ENCODE results near the gene LARGE1.

Gene LARGE1

DNA sequence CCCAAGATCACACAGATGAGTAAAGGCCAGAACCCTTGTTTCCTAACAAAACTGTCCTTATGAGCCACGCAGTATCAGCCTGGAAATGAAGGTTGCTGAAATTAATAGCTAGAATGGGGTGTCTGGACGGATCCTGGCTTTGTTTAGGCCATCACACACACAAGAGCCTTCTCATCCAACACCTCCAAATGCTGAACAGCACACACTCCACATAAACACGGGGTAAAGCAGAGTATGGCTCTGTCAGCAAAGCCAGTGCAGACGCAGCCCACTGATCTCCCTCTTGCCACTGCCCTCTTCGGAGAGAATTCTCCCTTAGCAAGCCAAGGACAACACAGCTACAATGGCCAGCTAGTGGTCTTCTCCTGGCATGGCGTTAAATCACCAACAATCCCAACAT is 469.5 kb downstream of the LARGE1 start:
- no peak overlapping the region for H3K9ac ChIP-seq (ENCODE audit: low read depth in 1 of 2, low read length in 2 of 2)
- no peaks in the 10 kb centered on the region for H3K27me3 ChIP-seq (ENCODE audit: control insufficient read depth in 1 of 2, insufficient read depth in 2 of 2, low read length in 2 of 2)
- no peaks in the 10 kb centered on the region for H3K9me3 ChIP-seq (ENCODE audit: control insufficient read depth in 1 of 2, low read length in 2 of 2)
- no peak overlapping the region for H3K4me3 ChIP-seq (ENCODE audit: low read depth in 1 of 2, low read length in 2 of 2)
- no peak overlapping the region for H3K27ac ChIP-seq (ENCODE audit: low read depth, low read length)
- H3K36me3 ChIP-seq (ENCODE audit: control insufficient read depth in 1 of 2, insufficient read depth in 2 of 2, low read length in 2 of 2), result no peaks in the 10 kb centered on the region
- H3K4me1 ChIP-seq (ENCODE audit: control insufficient read depth in 1 of 2, insufficient read depth in 2 of 2, low read length in 2 of 2), result no peaks in the 10 kb centered on the region

GRCh38 chr22:33447733-33448132 is 472.5 kb downstream of the LARGE1 start:
- H3K27ac ChIP-seq (ENCODE audit: low read depth, low read length), result no peak overlapping the region
- H3K4me3 ChIP-seq (ENCODE audit: low read depth in 1 of 2, low read length in 2 of 2), result no peak overlapping the region
- H3K4me1 ChIP-seq (ENCODE audit: control insufficient read depth in 1 of 2, insufficient read depth in 2 of 2, low read length in 2 of 2), result no peaks in the 10 kb centered on the region
- H3K27me3 ChIP-seq (ENCODE audit: control insufficient read depth in 1 of 2, insufficient read depth in 2 of 2, low read length in 2 of 2), result no peaks in the 10 kb centered on the region
- H3K9ac ChIP-seq (ENCODE audit: low read depth in 1 of 2, low read length in 2 of 2), result no peak overlapping the region
- H3K36me3 ChIP-seq (ENCODE audit: control insufficient read depth in 1 of 2, insufficient read depth in 2 of 2, low read length in 2 of 2), result no peaks in the 10 kb centered on the region
- no peaks in the 10 kb centered on the region for H3K9me3 ChIP-seq (ENCODE audit: control insufficient read depth in 1 of 2, low read length in 2 of 2)

DNA sequence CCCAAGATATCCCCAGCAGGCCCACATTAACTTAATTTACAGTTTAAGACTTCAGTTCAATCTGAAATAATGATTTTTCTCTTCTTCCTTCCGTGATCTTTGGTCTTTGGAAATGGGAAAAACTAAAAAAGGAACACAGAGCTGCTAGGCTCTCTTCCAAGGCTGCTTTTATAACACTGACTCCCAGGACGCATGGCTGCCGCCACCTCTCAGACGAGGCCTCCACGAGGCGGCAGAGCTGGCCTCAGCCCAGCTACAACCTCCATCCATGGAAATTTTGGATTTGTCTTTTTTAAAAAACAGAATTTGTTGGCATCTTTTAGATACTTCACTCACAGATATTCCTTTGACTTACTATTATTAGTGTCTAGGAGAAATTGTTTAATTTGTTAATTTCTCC is 476.6 kb downstream of the LARGE1 start:
- no peaks in the 10 kb centered on the region for H3K4me1 ChIP-seq (ENCODE audit: control insufficient read depth in 1 of 2, insufficient read depth in 2 of 2, low read length in 2 of 2)

DNA sequence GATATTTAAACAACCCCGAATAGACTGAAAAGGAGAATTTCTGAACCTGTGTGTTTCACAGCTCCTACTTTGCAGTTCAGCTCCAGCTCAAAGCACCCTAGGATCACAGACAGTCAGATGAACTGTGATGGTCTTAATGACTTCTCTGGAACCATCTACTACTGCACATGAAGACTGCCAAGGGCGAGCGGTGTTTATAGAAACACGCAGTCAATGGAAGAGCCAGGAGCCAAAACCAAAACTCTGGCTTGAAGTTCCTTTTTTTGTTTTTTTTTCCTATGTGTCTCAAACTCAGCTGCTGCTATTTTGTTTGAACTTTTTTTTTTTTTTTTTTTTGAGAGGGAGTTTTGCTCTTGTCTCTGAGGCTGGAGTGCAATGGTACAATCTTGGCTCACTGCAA is 479.5 kb downstream of the LARGE1 start:
- Histone ChIP-seq H3K4me1 (ENCODE audit: control insufficient read depth in 1 of 2, insufficient read depth in 2 of 2, low read length in 2 of 2) (no peaks in the 10 kb centered on the region), H3K27me3 (ENCODE audit: control insufficient read depth in 1 of 2, insufficient read depth in 2 of 2, low read length in 2 of 2) (no peaks in the 10 kb centered on the region), H3K27ac (ENCODE audit: low read depth, low read length) (no peak overlapping the region), H3K36me3 (ENCODE audit: control insufficient read depth in 1 of 2, insufficient read depth in 2 of 2, low read length in 2 of 2) (no peaks in the 10 kb centered on the region), H3K4me3 (ENCODE audit: low read depth in 1 of 2, low read length in 2 of 2) (no peak overlapping the region), H3K9me3 (ENCODE audit: control insufficient read depth in 1 of 2, low read length in 2 of 2) (no peaks in the 10 kb centered on the region), H3K9ac (ENCODE audit: low read depth in 1 of 2, low read length in 2 of 2) (no peak overlapping the region)

More for the DNA sequence above, 476.6 kb downstream of the LARGE1 start:
- Histone ChIP-seq H3K9ac (ENCODE audit: low read depth in 1 of 2, low read length in 2 of 2) (no peak overlapping the region), H3K9me3 (ENCODE audit: control insufficient read depth in 1 of 2, low read length in 2 of 2) (no peaks in the 10 kb centered on the region), H3K36me3 (ENCODE audit: control insufficient read depth in 1 of 2, insufficient read depth in 2 of 2, low read length in 2 of 2) (no peaks in the 10 kb centered on the region), H3K27ac (ENCODE audit: low read depth, low read length) (no peak overlapping the region), H3K27me3 (ENCODE audit: control insufficient read depth in 1 of 2, insufficient read depth in 2 of 2, low read length in 2 of 2) (no peaks in the 10 kb centered on the region), H3K4me3 (ENCODE audit: low read depth in 1 of 2, low read length in 2 of 2) (no peak overlapping the region)

DNA sequence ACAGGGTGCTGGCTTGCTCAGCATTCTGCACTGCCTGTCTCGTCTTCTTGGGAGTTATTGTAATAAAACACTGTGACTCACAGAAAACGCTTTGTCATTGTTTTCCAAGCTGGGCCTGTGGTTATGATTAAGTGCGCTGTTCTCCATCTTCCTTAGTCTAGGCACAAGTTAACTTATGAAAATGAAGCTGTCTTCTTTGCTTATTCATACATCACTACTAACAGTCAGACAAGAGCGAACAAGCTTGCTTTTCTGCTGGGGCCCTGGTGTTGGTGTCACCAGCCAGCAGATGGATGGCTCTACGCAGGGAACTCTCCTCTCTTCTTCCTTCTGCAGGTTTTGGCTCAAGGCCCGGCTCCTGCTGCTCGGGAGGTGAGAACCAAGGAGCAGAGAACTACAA is 482.0 kb downstream of the LARGE1 start:
- Histone ChIP-seq H3K4me1 (ENCODE audit: control insufficient read depth in 1 of 2, insufficient read depth in 2 of 2, low read length in 2 of 2) (no peaks in the 10 kb centered on the region), H3K27ac (ENCODE audit: low read depth, low read length) (no peak overlapping the region), H3K36me3 (ENCODE audit: control insufficient read depth in 1 of 2, insufficient read depth in 2 of 2, low read length in 2 of 2) (no peaks in the 10 kb centered on the region), H3K27me3 (ENCODE audit: control insufficient read depth in 1 of 2, insufficient read depth in 2 of 2, low read length in 2 of 2) (no peaks in the 10 kb centered on the region), H3K9ac (ENCODE audit: low read depth in 1 of 2, low read length in 2 of 2) (no peak overlapping the region), H3K9me3 (ENCODE audit: control insufficient read depth in 1 of 2, low read length in 2 of 2) (no peaks in the 10 kb centered on the region), H3K4me3 (ENCODE audit: low read depth in 1 of 2, low read length in 2 of 2) (no peak overlapping the region)

DNA sequence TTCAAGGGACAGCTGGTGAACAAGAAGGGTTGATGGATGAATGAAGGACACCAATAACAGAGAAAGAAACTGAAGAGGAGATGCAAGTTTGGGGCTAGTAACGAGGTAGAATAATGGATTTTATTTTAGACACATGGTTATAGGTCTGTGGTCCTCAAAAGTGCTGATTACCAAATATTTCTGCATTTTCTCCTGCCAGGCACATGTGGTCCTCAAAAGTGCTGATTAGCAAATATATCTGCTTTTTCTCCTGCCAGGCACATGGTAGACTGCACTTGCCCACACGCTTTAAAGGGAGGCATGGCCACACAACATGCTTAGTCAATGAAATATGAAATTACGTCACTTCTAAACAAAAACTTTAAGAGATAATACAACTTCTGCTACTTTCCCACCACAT is 489.0 kb downstream of the LARGE1 start:
- no peak overlapping the region for H3K9ac ChIP-seq (ENCODE audit: low read depth in 1 of 2, low read length in 2 of 2)
- no peaks in the 10 kb centered on the region for H3K27me3 ChIP-seq (ENCODE audit: control insufficient read depth in 1 of 2, insufficient read depth in 2 of 2, low read length in 2 of 2)
- no peaks in the 10 kb centered on the region for H3K4me1 ChIP-seq (ENCODE audit: control insufficient read depth in 1 of 2, insufficient read depth in 2 of 2, low read length in 2 of 2)
- peaks cover 3 to 10% of the 10 kb centered on the region in 2 donors for H3K36me3 ChIP-seq (ENCODE audit: control insufficient read depth in 1 of 2, insufficient read depth in 2 of 2, low read length in 2 of 2)
- H3K4me3 ChIP-seq (ENCODE audit: low read depth in 1 of 2, low read length in 2 of 2), result no peak overlapping the region
- no peaks in the 10 kb centered on the region for H3K9me3 ChIP-seq (ENCODE audit: control insufficient read depth in 1 of 2, low read length in 2 of 2)
- H3K27ac ChIP-seq (ENCODE audit: low read depth, low read length), result no peak overlapping the region

DNA sequence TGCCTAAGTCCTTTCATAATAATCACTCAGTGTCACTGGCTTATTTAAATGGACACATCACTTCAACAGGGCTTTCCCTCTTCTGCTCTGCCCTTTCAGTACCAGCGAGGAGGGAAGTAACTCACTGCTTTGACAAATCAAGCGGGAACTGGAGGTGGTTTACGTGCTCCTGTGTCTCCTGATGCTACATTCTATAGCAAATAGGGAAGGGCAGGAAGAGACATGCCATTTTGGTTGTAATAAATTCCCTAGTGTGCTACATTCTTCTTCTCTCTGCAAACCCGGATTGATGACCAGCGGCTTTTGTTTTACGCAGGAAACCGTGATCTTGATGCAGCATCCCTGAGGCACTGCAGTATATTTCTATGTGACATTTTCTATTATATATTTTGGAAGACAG is 491.0 kb downstream of the LARGE1 start:
- H3K4me3 ChIP-seq (ENCODE audit: low read depth in 1 of 2, low read length in 2 of 2), result no peak overlapping the region
- H3K36me3 ChIP-seq (ENCODE audit: control insufficient read depth in 1 of 2, insufficient read depth in 2 of 2, low read length in 2 of 2), result peaks cover 3 to 10% of the 10 kb centered on the region in 2 donors
- no peaks in the 10 kb centered on the region for H3K27me3 ChIP-seq (ENCODE audit: control insufficient read depth in 1 of 2, insufficient read depth in 2 of 2, low read length in 2 of 2)
- H3K27ac ChIP-seq (ENCODE audit: low read depth, low read length), result no peak overlapping the region
- H3K4me1 ChIP-seq (ENCODE audit: control insufficient read depth in 1 of 2, insufficient read depth in 2 of 2, low read length in 2 of 2), result no peaks in the 10 kb centered on the region
- H3K9me3 ChIP-seq (ENCODE audit: control insufficient read depth in 1 of 2, low read length in 2 of 2), result no peaks in the 10 kb centered on the region
- no peak overlapping the region for H3K9ac ChIP-seq (ENCODE audit: low read depth in 1 of 2, low read length in 2 of 2)

GRCh38 chr22:33427461-33427860 is 492.8 kb downstream of the LARGE1 start:
- Histone ChIP-seq H3K9ac (ENCODE audit: low read depth in 1 of 2, low read length in 2 of 2) (no peak overlapping the region), H3K27me3 (ENCODE audit: control insufficient read depth in 1 of 2, insufficient read depth in 2 of 2, low read length in 2 of 2) (no peaks in the 10 kb centered on the region), H3K27ac (ENCODE audit: low read depth, low read length) (no peak overlapping the region), H3K4me1 (ENCODE audit: control insufficient read depth in 1 of 2, insufficient read depth in 2 of 2, low read length in 2 of 2) (no peaks in the 10 kb centered on the region), H3K9me3 (ENCODE audit: control insufficient read depth in 1 of 2, low read length in 2 of 2) (no peaks in the 10 kb centered on the region), H3K4me3 (ENCODE audit: low read depth in 1 of 2, low read length in 2 of 2) (no peak overlapping the region), H3K36me3 (ENCODE audit: control insufficient read depth in 1 of 2, insufficient read depth in 2 of 2, low read length in 2 of 2) (peaks cover 3 to 10% of the 10 kb centered on the region in 2 donors)

DNA sequence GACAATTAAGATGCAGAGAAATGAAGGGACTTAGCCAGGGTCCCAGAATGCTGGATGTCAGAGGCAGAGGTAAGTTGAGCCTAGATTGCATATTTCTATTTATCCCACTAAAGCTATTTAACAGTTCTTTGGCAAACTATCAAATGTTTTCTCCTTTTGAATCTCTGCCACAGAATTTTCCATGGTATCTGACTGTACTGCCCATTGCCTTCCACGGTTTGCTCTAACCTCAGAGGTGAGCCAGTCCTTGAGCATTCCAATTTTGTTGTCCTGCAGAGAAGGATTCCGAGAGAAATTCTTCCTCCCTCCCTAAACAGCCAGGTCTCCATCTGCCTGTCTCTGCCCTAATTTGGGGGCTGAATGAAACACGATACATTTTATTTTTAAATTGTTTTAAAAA is 493.8 kb downstream of the LARGE1 start:
- H3K4me3 ChIP-seq (ENCODE audit: low read depth in 1 of 2, low read length in 2 of 2), result no peak overlapping the region
- no peaks in the 10 kb centered on the region for H3K9me3 ChIP-seq (ENCODE audit: control insufficient read depth in 1 of 2, low read length in 2 of 2)
- no peak overlapping the region for H3K27ac ChIP-seq (ENCODE audit: low read depth, low read length)
- H3K36me3 ChIP-seq (ENCODE audit: control insufficient read depth in 1 of 2, insufficient read depth in 2 of 2, low read length in 2 of 2), result peaks cover 3 to 10% of the 10 kb centered on the region in 2 donors
- no peak overlapping the region for H3K9ac ChIP-seq (ENCODE audit: low read depth in 1 of 2, low read length in 2 of 2)
- no peaks in the 10 kb centered on the region for H3K4me1 ChIP-seq (ENCODE audit: control insufficient read depth in 1 of 2, insufficient read depth in 2 of 2, low read length in 2 of 2)
- H3K27me3 ChIP-seq (ENCODE audit: control insufficient read depth in 1 of 2, insufficient read depth in 2 of 2, low read length in 2 of 2), result no peaks in the 10 kb centered on the region

- H3K36me3 ChIP-seq (ENCODE audit: control insufficient read depth in 1 of 2, insufficient read depth in 2 of 2, low read length in 2 of 2), result no peaks in the 10 kb centered on the region
- no peak overlapping the region for H3K27ac ChIP-seq (ENCODE audit: low read depth, low read length)
- no peaks in the 10 kb centered on the region for H3K9me3 ChIP-seq (ENCODE audit: control insufficient read depth in 1 of 2, low read length in 2 of 2)
- no peaks in the 10 kb centered on the region for H3K4me1 ChIP-seq (ENCODE audit: control insufficient read depth in 1 of 2, insufficient read depth in 2 of 2, low read length in 2 of 2)
- no peaks in the 10 kb centered on the region for H3K27me3 ChIP-seq (ENCODE audit: control insufficient read depth in 1 of 2, insufficient read depth in 2 of 2, low read length in 2 of 2)
- H3K4me3 ChIP-seq (ENCODE audit: low read depth in 1 of 2, low read length in 2 of 2), result no peak overlapping the region
- H3K9ac ChIP-seq (ENCODE audit: low read depth in 1 of 2, low read length in 2 of 2), result no peak overlapping the region
These were observed 498.4 kb downstream of the LARGE1 start for GRCh38 chr22:33421859-33422258.

DNA sequence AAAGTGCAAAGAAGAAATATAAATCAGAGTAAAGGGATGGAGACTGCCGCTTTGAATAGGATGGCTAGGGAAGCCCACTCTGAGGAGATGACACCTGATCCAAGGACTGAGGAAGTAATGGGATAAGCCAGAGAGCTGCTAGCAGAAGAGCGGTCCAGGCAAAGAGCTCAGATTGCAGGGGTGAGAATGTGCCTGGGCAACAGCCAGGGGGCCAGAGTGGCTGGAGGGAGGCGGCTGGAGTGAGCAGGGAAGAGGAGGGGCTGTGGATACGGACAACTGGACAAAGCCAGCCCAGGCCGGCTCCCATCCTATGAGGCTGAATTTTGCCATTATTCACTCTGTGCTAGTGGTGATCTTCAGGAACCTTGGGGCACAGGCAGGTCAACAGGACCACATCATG is 501.8 kb downstream of the LARGE1 start:
- no peaks in the 10 kb centered on the region for H3K9me3 ChIP-seq (ENCODE audit: control insufficient read depth in 1 of 2, low read length in 2 of 2)
- no peak overlapping the region for H3K4me3 ChIP-seq (ENCODE audit: low read depth in 1 of 2, low read length in 2 of 2)
- H3K36me3 ChIP-seq (ENCODE audit: control insufficient read depth in 1 of 2, insufficient read depth in 2 of 2, low read length in 2 of 2), result no peaks in the 10 kb centered on the region
- no peaks in the 10 kb centered on the region for H3K4me1 ChIP-seq (ENCODE audit: control insufficient read depth in 1 of 2, insufficient read depth in 2 of 2, low read length in 2 of 2)
- H3K9ac ChIP-seq (ENCODE audit: low read depth in 1 of 2, low read length in 2 of 2), result no peak overlapping the region
- H3K27ac ChIP-seq (ENCODE audit: low read depth, low read length), result no peak overlapping the region
- H3K27me3 ChIP-seq (ENCODE audit: control insufficient read depth in 1 of 2, insufficient read depth in 2 of 2, low read length in 2 of 2), result no peaks in the 10 kb centered on the region

All from duodenal mucosa (tissue), 2 donors.